K562 (cell line): ENCODE results near the gene GLB1L2. TPM values are rescaled to one million over a fixed set of nuclear protein-coding genes. Genes with fewer than 3 reads are reported as not detected.

Experiments used
- ATAC-seq: fragments of 200-7000 bp; cut with Tn5 transposase; 3 replicates; pipeline ENCODE4 v1.9.1; 2020; ENCODE audit warnings: moderate library complexity
- BruUV-seq: library from RNA; stranded (reverse); fragments of 400-500 nt; replicated peaks from 2 replicates; lab custom pipeline; 2021; lab: Mats Ljungman, UMichigan
- CTCF ChIA-PET: fragments of 300-600 bp; formaldehyde crosslinking; extraction: SDS; loops from one replicate; lab custom pipeline; 2021; ENCODE audit warnings: low intra/inter-chr PET ratio; lab: Yijun Ruan, JAX
- POLR2A ChIA-PET: fragments of 300-600, 350-650 bp; sonication (Branson Sonifier 250); formaldehyde crosslinking; extraction: SDS; loops from one replicate; lab custom pipeline; 2021; ENCODE audit warnings: antibody characterized with exemption, inconsistent platforms; lab: Yijun Ruan, JAX
- DNase-seq, 4 experiments: peaks; one replicate each; pipeline versions ENCODE4 v3.0.0 to v3.0.0-alpha.2; 2011 to 2018; ENCODE audit warnings: low spot score in 3 of 4, mixed read lengths in 3 of 4; ENCODE audit errors: extremely low read depth in 1 of 4
- FAIRE-seq: peaks from 2 replicates; lab custom pipeline; 2011; peaks lifted over from hg19 to GRCh38; lab: Jason Lieb, UNC
- H2AFZ ChIP-seq: 2 replicates; pipeline ENCODE4 v1.6.0; 2011; ENCODE audit warnings: low read depth, low read length, control low read depth, inconsistent platforms
- H3K27ac ChIP-seq: fragments of 200-600 bp; 3 replicates; pipeline ENCODE4 v1.8.0; 2011; ENCODE audit warnings: low read depth, mild to moderate bottlenecking, control low read depth, inconsistent platforms, low read length, moderate library complexity, mixed read lengths; ENCODE audit errors: extremely low read depth
- H3K27me3 ChIP-seq, 2 experiments: fragments of 300-600 bp in 1 of 2; 2 replicates in 1 of 2; 3 replicates in 1 of 2; pipeline versions ENCODE4 v1.6.0 to v1.8.0; 2011; ENCODE audit warnings: inconsistent platforms in 2 of 2, low read length in 2 of 2, mild to moderate bottlenecking in 1 of 2, mixed read lengths in 1 of 2, moderate library complexity in 1 of 2; ENCODE audit not compliant: control insufficient read depth in 2 of 2, insufficient read depth in 2 of 2
- H3K36me3 ChIP-seq: fragments of 300-600 bp; 3 replicates; pipeline ENCODE4 v1.8.0; 2011; ENCODE audit warnings: mild to moderate bottlenecking, low read length, inconsistent platforms; ENCODE audit not compliant: control insufficient read depth, insufficient read depth
- H3K4me1 ChIP-seq, 2 experiments: fragments of 200-600 bp in 1 of 2; replicated peaks in 1 of 2; 2 replicates in 1 of 2; 3 replicates in 1 of 2; pipeline versions ENCODE4 v1.5.1 to v1.8.0; 2011; ENCODE audit warnings: inconsistent platforms in 2 of 2, low read length in 2 of 2, mild to moderate bottlenecking in 1 of 2, mixed read lengths in 1 of 2, moderate library complexity in 1 of 2; ENCODE audit not compliant: control insufficient read depth in 2 of 2, insufficient read depth in 2 of 2
- H3K4me2 ChIP-seq: 2 replicates; pipeline ENCODE4 v1.6.1; 2011; ENCODE audit warnings: low read length, control low read depth, inconsistent platforms, mixed read lengths; ENCODE audit not compliant: insufficient read depth
- H3K4me3 ChIP-seq: fragments of 200-600 bp; sonication (generic), shearing (Covaris generic); 2 replicates; pipeline ENCODE4 v1.5.1; 2016; ENCODE audit warnings: control low read depth, inconsistent platforms
- H3K79me2 ChIP-seq: fragments of 200-600 bp; 3 replicates; pipeline ENCODE4 v1.8.0; 2011; ENCODE audit warnings: low read length, inconsistent platforms; ENCODE audit not compliant: control insufficient read depth, insufficient read depth
- H3K9ac ChIP-seq, 2 experiments: 2 replicates each; pipeline versions ENCODE4 v1.6.0 to v1.6.1; 2011; ENCODE audit warnings: low read depth in 2 of 2, low read length in 2 of 2, control low read depth in 1 of 2, inconsistent platforms in 1 of 2, mild to moderate bottlenecking in 1 of 2, mixed read lengths in 1 of 2; ENCODE audit not compliant: insufficient read depth in 1 of 2
- H3K9me1 ChIP-seq: one replicate; pipeline ENCODE4 v1.6.0; 2011; ENCODE audit warnings: inconsistent platforms, mild to moderate bottlenecking, low read length, moderate library complexity; ENCODE audit not compliant: control insufficient read depth, insufficient read depth
- H3K9me3 ChIP-seq: replicated peaks from 2 replicates; pipeline ENCODE4 v1.5.1; 2011; ENCODE audit warnings: low read depth, low read length, inconsistent platforms; ENCODE audit not compliant: control insufficient read depth, insufficient read depth
- H4K20me1 ChIP-seq: replicated peaks from 2 replicates; pipeline ENCODE4 v1.6.1; 2011; ENCODE audit warnings: low read length, inconsistent platforms, mixed read lengths; ENCODE audit not compliant: control insufficient read depth, insufficient read depth
- DIDO1 ChIP-seq: fragments of 450-650 bp; IDR thresholded peaks from 2 replicates; pipeline ENCODE4 v1.6.1; 2016; ENCODE audit warnings: low read depth, missing biosample characterization, missing genetic modification characterization
- IRF2 ChIP-seq: sonication (generic); formaldehyde crosslinking; IDR thresholded peaks from 2 replicates; pipeline ENCODE4 v1.8.1; 2022; ENCODE audit warnings: mild to moderate bottlenecking, missing genetic modification reagents
- MTA1 ChIP-seq: fragments of 450-650 bp; IDR thresholded peaks from 2 replicates; pipeline ENCODE4 v1.6.1; 2017; ENCODE audit warnings: borderline replicate concordance
- NBN ChIP-seq: fragments of 450-650 bp; IDR thresholded peaks from 2 replicates; pipeline ENCODE4 v1.6.1; 2016; ENCODE audit warnings: low read depth, mild to moderate bottlenecking
- NR3C1 ChIP-seq: sonication (generic); formaldehyde crosslinking; IDR thresholded peaks from 2 replicates; pipeline ENCODE4 v1.8.1; 2022; ENCODE audit warnings: missing genetic modification reagents
- PML ChIP-seq: IDR thresholded peaks from 2 replicates; pipeline ENCODE4 v1.6.1; 2012; ENCODE audit warnings: low read length, inconsistent platforms
- PRPF4 ChIP-seq: fragments of 200-400 bp; formaldehyde crosslinking; IDR thresholded peaks from one replicate; pipeline ENCODE4 v1.6.1; 2017; ENCODE audit warnings: low read length, low read depth, mild to moderate bottlenecking; ENCODE audit not compliant: insufficient read depth, poor library complexity, severe bottlenecking
- RAD21 ChIP-seq, 2 experiments: fragments of 250-450 bp in 1 of 2; fragments of 450-650 bp in 1 of 2; sonication (Bioruptor Pico) in 1 of 2; formaldehyde crosslinking in 1 of 2; IDR thresholded peaks in 1 of 2; conservative IDR thresholded peaks in 1 of 2; 2 replicates each; pipeline versions ENCODE4 v1.4.0 to v1.8.0; 2020 to 2022; ENCODE audit warnings: mild to moderate bottlenecking in 2 of 2, moderate library complexity in 1 of 2
- ZNF586 ChIP-seq: fragments of 450-650 bp; formaldehyde crosslinking; conservative IDR thresholded peaks from 2 replicates; pipeline ENCODE4 v1.4.0; 2020; ENCODE audit warnings: mild to moderate bottlenecking, moderate library complexity
- WGBS: fragments of 100-300 bp; shearing (Covaris generic); methylation state at CpG from one replicate; pipeline ENCODE4 v1.1.6; 2016; ENCODE audit warnings: low coverage, mixed read lengths; ENCODE audit not compliant: insufficient coverage; ENCODE audit errors: missing lambda C conversion rate; 5-methylcytosine and 5-hydroxymethylcytosine counted together
- in situ Hi-C: fragments of 300-500 bp; cut with MboI; formaldehyde crosslinking; loops from 4 replicates; pipeline ENCODE4 v1.15.0; 2018; ENCODE audit warnings: inconsistent platforms, mixed read lengths
- intact Hi-C: fragments of 100-400 bp; cut with micrococcal nuclease; formaldehyde crosslinking; loops from 2 replicates; pipeline ENCODE4 v1.14.2; 2022
- polyA plus RNA-seq, 8 experiments: library from polyadenylated mRNA; depleted of rRNA in 4 of 8; stranded (reverse) in 5 of 8; unstranded in 3 of 8; fragments of >200 nt; fragmentation: Nextera tagmentation in 2 of 8; fragmentation: Illumina TruSeq in 1 of 8; extraction: Ambion mirVana in 2 of 8; extraction: Trizol in 1 of 8; gene quantifications; 2 replicates each; pipeline versions ENCODE4 v1.2.1 to v1.2.3, GENCODE V29; 2011 to 2014; ENCODE audit warnings: inconsistent platforms in 1 of 8, missing spikeins in 1 of 8
- total RNA-seq, 7 experiments: library from RNA; depleted of rRNA in 6 of 7; stranded (reverse); fragments of >200 nt in 6 of 7; fragmentation: Illumina TruSeq in 2 of 7; extraction: Trizol in 2 of 7; gene quantifications; 2 replicates each; pipeline versions ENCODE4 v1.2.1 to v1.2.3, GENCODE V29; 2011 to 2021; ENCODE audit warnings: low replicate concordance in 1 of 7
- TF ChIP-seq, protein P1 (sequence below): sonication (generic); formaldehyde crosslinking; IDR thresholded peaks from 2 replicates; pipeline ENCODE4 v1.9.0; 2022; ENCODE audit warnings: mild to moderate bottlenecking, missing genetic modification reagents
- TF ChIP-seq, protein P2 (sequence below): conservative IDR thresholded peaks from 2 replicates; pipeline ENCODE4 v1.6.1; 2011; ENCODE audit warnings: low read depth, mild to moderate bottlenecking, low read length; ENCODE audit not compliant: control insufficient read depth
- TF ChIP-seq, protein P3 (sequence below): sonication (generic); formaldehyde crosslinking; IDR thresholded peaks from 2 replicates; pipeline ENCODE4 v1.4.0; 2020; ENCODE audit warnings: mild to moderate bottlenecking, missing genetic modification reagents

The GLB1L2 gene
- total and polyA plus RNA-seq, 9 of the 15 experiments (the other 6 are each of a cell fraction or from before 2014, with no cell fraction given) = 0.84 to 21.4 (median 13.8) TPM

DNA sequence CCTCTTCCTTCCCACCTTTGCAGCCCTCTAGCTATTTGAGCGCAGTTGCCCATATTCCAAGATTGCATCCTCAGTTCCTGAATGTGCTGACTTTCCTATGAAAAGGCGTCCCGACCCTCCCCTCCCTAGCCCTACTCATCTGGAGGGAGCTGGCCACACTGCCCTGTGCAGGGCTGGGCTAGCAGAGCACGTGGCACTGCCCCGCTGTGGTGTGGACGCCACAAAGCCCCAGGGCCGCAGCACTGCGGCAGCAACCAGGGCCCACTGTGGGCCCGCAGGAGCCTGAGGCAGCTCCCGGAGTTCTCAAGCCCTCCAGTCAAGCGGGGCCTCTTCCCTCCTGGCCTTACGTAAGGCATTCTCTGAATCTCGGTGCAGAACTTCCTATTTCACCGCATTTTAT is 52.6 kb downstream of the GLB1L2 start:
- peaks cover 4% of the 10 kb centered on the region; the same call in 1 of the 2 replicates for H4K20me1 ChIP-seq
- DNase-seq (no peak), ATAC-seq (no peak), FAIRE-seq (no peak)
- H3K4me1 ChIP-seq = no peaks in the 10 kb centered on the region; a peak in 1 of 5 replicates
- WGBS = 6% methylated on average over 13 of the region's 14 CpGs
- no peak overlapping the region for H2AFZ ChIP-seq
- H3K36me3 ChIP-seq = no peaks in the 10 kb centered on the region
- H3K9me3 ChIP-seq = no peaks in the 10 kb centered on the region
- peaks cover 27 to 84% of the 10 kb centered on the region in 2 experiments for H3K27me3 ChIP-seq
- H3K4me3 ChIP-seq = no peak overlapping the region
- intact Hi-C loops (no loop called here), in situ Hi-C loops (no loop called here)
- ChIA-PET POLR2A (no interaction called here), CTCF (no interaction called here)
- H3K27ac ChIP-seq = no peak overlapping the region
- H3K4me2 ChIP-seq = no peak overlapping the region
- no peak for TF ChIP-seq IRF2
- BruUV-seq = no TSS peak
- no peak overlapping the region for H3K9ac ChIP-seq
- peaks cover 6% of the 10 kb centered on the region for H3K9me1 ChIP-seq
- H3K79me2 ChIP-seq = no peaks in the 10 kb centered on the region

DNA sequence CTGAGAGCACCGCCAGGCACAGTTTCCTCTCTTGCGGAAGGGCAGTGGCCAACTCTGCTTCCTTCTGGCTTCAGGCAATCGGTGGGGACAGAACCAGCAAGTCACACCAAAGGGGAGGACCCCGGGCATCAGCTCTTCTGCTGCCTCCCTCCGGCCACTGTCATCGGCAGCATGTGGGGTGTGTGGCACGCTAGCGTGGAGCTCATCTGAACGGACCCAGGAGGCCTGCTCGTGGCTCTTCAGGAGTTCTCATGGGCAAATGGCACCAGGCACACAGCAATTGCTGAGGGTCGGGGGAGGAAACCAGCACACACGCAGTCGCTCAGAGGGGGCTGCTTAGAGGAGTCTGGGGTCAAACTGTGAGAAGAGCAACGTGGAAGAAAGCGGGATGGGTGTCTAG is 53.4 kb downstream of the GLB1L2 start:
- ChIA-PET POLR2A (no interaction called here), CTCF (no interaction called here)
- no peak for DNase-seq
- intact Hi-C loops (no loop called here), in situ Hi-C loops (no loop called here)
- FAIRE-seq = no peak
- Histone ChIP-seq H3K9me1 (peaks cover 6% of the 10 kb centered on the region), H3K9ac (no peak overlapping the region), H3K79me2 (no peaks in the 10 kb centered on the region), H3K4me2 (no peak overlapping the region), H3K27ac (no peak overlapping the region), H3K4me3 (no peak overlapping the region), H2AFZ (no peak overlapping the region), H3K4me1 (no peaks in the 10 kb centered on the region), H3K9me3 (no peaks in the 10 kb centered on the region), H4K20me1 (peaks cover 4% of the 10 kb centered on the region; the same call in 1 of the 2 replicates), H3K27me3 (peaks cover 27 to 84% of the 10 kb centered on the region in 2 experiments), H3K36me3 (no peaks in the 10 kb centered on the region)
- BruUV-seq = no TSS peak
- WGBS = 20% methylated on average over 9 of the region's 15 CpGs
- ATAC-seq = no peak
- TF ChIP-seq NR3C1 = no peak
- no peak for TF ChIP-seq NBN
- TF ChIP-seq PML = no peak
- no peak for TF ChIP-seq DIDO1 (tag)
- TF ChIP-seq RAD21 (CRISPR knock-in tag; conservative IDR thresholded peaks at IDR 0.05 in 1 of 2, IDR thresholded peaks at IDR 0.05 in 1 of 2) = no peak
- TF ChIP-seq, protein P1, sequence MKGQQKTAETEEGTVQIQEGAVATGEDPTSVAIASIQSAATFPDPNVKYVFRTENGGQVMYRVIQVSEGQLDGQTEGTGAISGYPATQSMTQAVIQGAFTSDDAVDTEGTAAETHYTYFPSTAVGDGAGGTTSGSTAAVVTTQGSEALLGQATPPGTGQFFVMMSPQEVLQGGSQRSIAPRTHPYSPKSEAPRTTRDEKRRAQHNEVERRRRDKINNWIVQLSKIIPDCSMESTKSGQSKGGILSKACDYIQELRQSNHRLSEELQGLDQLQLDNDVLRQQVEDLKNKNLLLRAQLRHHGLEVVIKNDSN = no peak
- no peak for TF ChIP-seq PRPF4
- TF ChIP-seq ZNF586 (CRISPR knock-in tag) = no peak
- TF ChIP-seq, protein P2, sequence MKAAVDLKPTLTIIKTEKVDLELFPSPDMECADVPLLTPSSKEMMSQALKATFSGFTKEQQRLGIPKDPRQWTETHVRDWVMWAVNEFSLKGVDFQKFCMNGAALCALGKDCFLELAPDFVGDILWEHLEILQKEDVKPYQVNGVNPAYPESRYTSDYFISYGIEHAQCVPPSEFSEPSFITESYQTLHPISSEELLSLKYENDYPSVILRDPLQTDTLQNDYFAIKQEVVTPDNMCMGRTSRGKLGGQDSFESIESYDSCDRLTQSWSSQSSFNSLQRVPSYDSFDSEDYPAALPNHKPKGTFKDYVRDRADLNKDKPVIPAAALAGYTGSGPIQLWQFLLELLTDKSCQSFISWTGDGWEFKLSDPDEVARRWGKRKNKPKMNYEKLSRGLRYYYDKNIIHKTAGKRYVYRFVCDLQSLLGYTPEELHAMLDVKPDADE = no peak
- TF ChIP-seq, protein P3, sequence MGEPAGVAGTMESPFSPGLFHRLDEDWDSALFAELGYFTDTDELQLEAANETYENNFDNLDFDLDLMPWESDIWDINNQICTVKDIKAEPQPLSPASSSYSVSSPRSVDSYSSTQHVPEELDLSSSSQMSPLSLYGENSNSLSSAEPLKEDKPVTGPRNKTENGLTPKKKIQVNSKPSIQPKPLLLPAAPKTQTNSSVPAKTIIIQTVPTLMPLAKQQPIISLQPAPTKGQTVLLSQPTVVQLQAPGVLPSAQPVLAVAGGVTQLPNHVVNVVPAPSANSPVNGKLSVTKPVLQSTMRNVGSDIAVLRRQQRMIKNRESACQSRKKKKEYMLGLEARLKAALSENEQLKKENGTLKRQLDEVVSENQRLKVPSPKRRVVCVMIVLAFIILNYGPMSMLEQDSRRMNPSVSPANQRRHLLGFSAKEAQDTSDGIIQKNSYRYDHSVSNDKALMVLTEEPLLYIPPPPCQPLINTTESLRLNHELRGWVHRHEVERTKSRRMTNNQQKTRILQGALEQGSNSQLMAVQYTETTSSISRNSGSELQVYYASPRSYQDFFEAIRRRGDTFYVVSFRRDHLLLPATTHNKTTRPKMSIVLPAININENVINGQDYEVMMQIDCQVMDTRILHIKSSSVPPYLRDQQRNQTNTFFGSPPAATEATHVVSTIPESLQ (CRISPR knock-in tag) = no peak
- TF ChIP-seq MTA1 = no peak
